G401 (cell line): ENCODE results near the gene NXT2. TPM values are rescaled to one million over a fixed set of nuclear protein-coding genes. Genes with fewer than 3 reads are reported as not detected.

Source experiments
- total RNA-seq: library from RNA; depleted of rRNA; stranded (reverse); fragments of >200 nt; shearing (Covaris generic); gene quantifications from 2 replicates; pipeline ENCODE4 v1.2.3, GENCODE V29; 2014; rRNA removed

The NXT2 gene
- total RNA-seq, 1 experiment from 2014 or later, result 10.5 TPM

Other genes with a start within 250 kb of the NXT2 start
- not detected in 2 replicates for gene GUCY2F, start 54.8 kb upstream of the NXT2 start, total RNA-seq
- gene KCNE5, start 88.3 kb downstream of the NXT2 start, total RNA-seq, result not detected in 2 replicates
- gene ACSL4, start 196.4 kb downstream of the NXT2 start, total RNA-seq, result 0.71 TPM in 1 of 2 replicates, not detected in the other